Prostate gland (tissue), 2 donors: ENCODE measurements around the gene ARHGEF17. TPM values are rescaled to one million over a fixed set of nuclear protein-coding genes. Genes with fewer than 3 reads are reported as not detected.

ENCODE experiments used
- DNase-seq: peaks from one replicate; pipeline ENCODE4 v3.0.0-alpha.2; 2019; ENCODE audit warnings: low spot score
- H3K27ac ChIP-seq, 2 donors: fragments of 200-600 bp; sonication (generic); 2 replicates each; pipeline ENCODE4 v1.5.1; 2017 to 2019
- H3K27me3 ChIP-seq: fragments of 200-600 bp; sonication (generic); replicated peaks from 2 replicates; pipeline ENCODE4 v1.5.1; 2019; ENCODE audit not compliant: insufficient read depth
- H3K36me3 ChIP-seq, 2 donors: fragments of 200-600 bp; sonication (generic); 1 replicate in 1 of 2; 2 replicates in 1 of 2; pipeline versions ENCODE4 v1.5.1 to v1.8.1; 2017 to 2019
- H3K4me1 ChIP-seq: fragments of 200-600 bp; sonication (generic); replicated peaks from 2 replicates; pipeline ENCODE4 v1.5.1; 2019
- H3K4me3 ChIP-seq, 2 donors: fragments of 200-600 bp; sonication (generic); 2 replicates each; pipeline ENCODE4 v1.5.1; 2017 to 2019
- H3K9me3 ChIP-seq: fragments of 200-600 bp; sonication (generic); 2 replicates; pipeline ENCODE4 v1.5.1; 2017
- CTCF ChIP-seq, 4 experiments: fragments of 200-600 bp in 2 of 4; fragments of 450-650 bp in 2 of 4; sonication (generic) in 2 of 4; IDR thresholded peaks; 1 replicate in 3 of 4; 2 replicates in 1 of 4; pipeline ENCODE4 v1.5.1; 2016 to 2019; ENCODE audit warnings: antibody characterized with exemption in 4 of 4, mild to moderate bottlenecking in 2 of 4, moderate library complexity in 2 of 4
- POLR2A ChIP-seq: fragments of 450-650 bp; IDR thresholded peaks from one replicate; pipeline ENCODE4 v1.6.1; 2016; ENCODE audit warnings: antibody characterized with exemption, mild to moderate bottlenecking
- POLR2AphosphoS5 ChIP-seq: sonication (generic); formaldehyde crosslinking; IDR thresholded peaks from one replicate; pipeline ENCODE4 v1.6.1; 2017; ENCODE audit warnings: antibody characterized with exemption
- WGBS: methylation state at CpG from one replicate; pipeline ENCODE4 v1.1.5; 2018; 5-methylcytosine and 5-hydroxymethylcytosine counted together
- intact Hi-C: fragments of 100-400 bp; cut with DNase I; formaldehyde crosslinking; loops from one replicate; pipeline ENCODE4 v1.14.2; 2022
- total RNA-seq, 2 donors: library from RNA; depleted of rRNA; stranded (reverse); fragments of >200 nt; gene quantifications; one replicate each; pipeline ENCODE4 v1.1.0, GENCODE V29; 2016

Gene ARHGEF17
- total RNA-seq, 2 donors from 2014 or later, result 34.0 to 66.9 TPM

- Histone ChIP-seq H3K27ac (no peak overlapping the region), H3K4me3 (no peak overlapping the region), H3K4me1 (no peaks in the 10 kb centered on the region), H3K27me3 (no peaks in the 10 kb centered on the region), H3K9me3 (no peaks in the 10 kb centered on the region), H3K36me3 (no peaks in the 10 kb centered on the region)
- intact Hi-C loops, result loop anchor here (10.0 kb wide), 1 partner anchor 215 kb away; no protein-coding TSS in a partner anchor
- no peak for DNase-seq
- 94% methylated on average over 8 of the region's 8 CpGs for WGBS
- TF ChIP-seq CTCF (IDR thresholded peaks at IDR 0.05), result no peak
- TF ChIP-seq POLR2AphosphoS5, result no peak
- no peak for TF ChIP-seq POLR2A
Observed at GRCh38 chr11:73409431-73409830, 101.4 kb downstream of the ARHGEF17 start.

- WGBS, result 86% methylated on average over 1 of the region's 1 CpG
- no peak for DNase-seq
- no peaks in the 10 kb centered on the region for H3K4me1 ChIP-seq
- no peak overlapping the region for H3K27ac ChIP-seq
- intact Hi-C loops, result no loop called here
- no peaks in the 10 kb centered on the region for H3K27me3 ChIP-seq
- no peaks in the 10 kb centered on the region for H3K36me3 ChIP-seq
- no peak for TF ChIP-seq CTCF (IDR thresholded peaks at IDR 0.05)
- TF ChIP-seq POLR2A, result no peak
- TF ChIP-seq POLR2AphosphoS5, result no peak
- no peak overlapping the region for H3K4me3 ChIP-seq
- H3K9me3 ChIP-seq, result no peaks in the 10 kb centered on the region
Observed at GRCh38 chr11:73410627-73411026, 102.6 kb downstream of the ARHGEF17 start.

DNA sequence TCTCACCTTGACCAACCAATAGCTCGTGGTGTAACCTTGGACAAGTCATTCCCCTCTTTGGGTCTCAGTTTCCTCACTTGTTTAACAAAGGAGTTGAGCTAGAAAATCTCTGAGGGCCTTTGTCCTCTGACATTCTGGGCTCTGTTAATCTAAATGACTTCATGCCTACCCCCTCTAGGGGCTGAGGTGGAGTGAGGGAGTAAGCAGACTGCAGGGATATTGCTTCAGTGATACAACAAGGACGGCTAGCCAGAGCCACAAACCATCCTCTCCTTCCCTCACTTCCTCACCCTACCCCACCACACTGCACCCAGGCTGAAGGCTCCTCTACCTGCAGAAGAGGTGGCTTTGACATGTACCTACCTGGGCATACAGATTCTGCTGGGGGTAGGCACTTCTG lies 103.0 kb downstream of the ARHGEF17 start:
- Histone ChIP-seq H3K36me3 (no peaks in the 10 kb centered on the region), H3K4me3 (no peak overlapping the region), H3K27me3 (no peaks in the 10 kb centered on the region), H3K27ac (no peak overlapping the region), H3K4me1 (no peaks in the 10 kb centered on the region), H3K9me3 (no peaks in the 10 kb centered on the region)
- intact Hi-C loops, result no loop called here
- no peak for DNase-seq
- 79% methylated on average over 2 of the region's 2 CpGs for WGBS
- TF ChIP-seq CTCF (IDR thresholded peaks at IDR 0.05) (no peak), POLR2AphosphoS5 (no peak), POLR2A (no peak)

- TF ChIP-seq POLR2A, result no peak
- TF ChIP-seq POLR2AphosphoS5, result no peak
- no peak for TF ChIP-seq CTCF (IDR thresholded peaks at IDR 0.05)
- no peaks in the 10 kb centered on the region for H3K27me3 ChIP-seq
- H3K27ac ChIP-seq, result no peak overlapping the region
- no peaks in the 10 kb centered on the region for H3K9me3 ChIP-seq
- WGBS, result 62% methylated on average over 3 of the region's 3 CpGs
- H3K4me1 ChIP-seq, result no peaks in the 10 kb centered on the region
- intact Hi-C loops, result no loop called here
- H3K4me3 ChIP-seq, result no peak overlapping the region
- DNase-seq, result no peak
- no peaks in the 10 kb centered on the region for H3K36me3 ChIP-seq
Observed at GRCh38 chr11:73412308-73412707, 104.2 kb downstream of the ARHGEF17 start.

DNA sequence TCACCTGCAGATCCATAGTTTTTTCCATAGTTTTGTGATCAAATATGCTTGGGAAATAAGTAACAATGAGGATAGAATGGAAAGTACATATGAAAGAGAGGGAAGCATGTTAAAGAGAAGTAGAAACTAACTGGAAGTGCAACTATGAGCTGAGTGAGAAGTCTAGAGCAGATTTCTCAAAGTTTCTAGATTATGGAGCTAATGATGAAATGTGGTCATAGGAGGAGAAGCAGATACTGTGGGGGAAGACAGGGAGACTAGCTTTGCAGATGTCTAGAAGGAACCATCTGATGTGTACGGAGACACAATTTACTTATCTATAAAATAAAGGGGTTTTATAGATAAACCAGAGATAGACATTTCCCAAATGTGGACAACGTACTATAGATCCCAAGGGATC lies 105.2 kb downstream of the ARHGEF17 start:
- H3K9me3 ChIP-seq, result no peaks in the 10 kb centered on the region
- TF ChIP-seq POLR2AphosphoS5 (no peak), CTCF (IDR thresholded peaks at IDR 0.05) (no peak), POLR2A (no peak)
- intact Hi-C loops, result no loop called here
- no peaks in the 10 kb centered on the region for H3K36me3 ChIP-seq
- H3K4me1 ChIP-seq, result no peaks in the 10 kb centered on the region
- H3K27ac ChIP-seq, result no peak overlapping the region
- DNase-seq, result no peak
- H3K27me3 ChIP-seq, result no peaks in the 10 kb centered on the region
- H3K4me3 ChIP-seq, result no peak overlapping the region
- 93% methylated on average over 2 of the region's 2 CpGs for WGBS
